ENCODE data around the gene NCOA3. TPM values are rescaled to one million over a fixed set of nuclear protein-coding genes. Genes with fewer than 3 reads are reported as not detected.

Gene NCOA3
- total RNA-seq, 1 experiment from 2014 or later: 23.3 TPM

GRCh38 chr20:47699818-47700217 lies 198.1 kb downstream of the NCOA3 start:
- no peak for DNase-seq
- no peak overlapping the region for H3K23ac ChIP-seq (ENCODE audit: insufficient read length, low read depth, low read length)
- H4K91ac ChIP-seq (ENCODE audit: insufficient read length, low read depth, low read length): no peak overlapping the region
- no peak overlapping the region for H3K4me2 ChIP-seq (ENCODE audit: insufficient read depth, insufficient read length, low read length)
- H3K23me2 ChIP-seq (ENCODE audit: insufficient read length, low read depth, low read length, poor library complexity, severe bottlenecking): no peaks in the 10 kb centered on the region
- no peak overlapping the region for H3K9ac ChIP-seq (ENCODE audit: extremely low read depth, insufficient read length, low read length)
- no CpG with 5 or more reads among the region's 1 CpG for WGBS (ENCODE audit: extremely low coverage, insufficient read length, low lambda C conversion rate)
- H2BK20ac ChIP-seq (ENCODE audit: low read depth, low read length, poor library complexity, severe bottlenecking): no peak overlapping the region
- peak overlapping the region in 1 of 3 experiments; percentile 78; a peak in 2 of 7 replicates for H3K27ac Mint-ChIP-seq
- no peaks in the 10 kb centered on the region for H3K79me1 ChIP-seq (ENCODE audit: insufficient read depth, low read depth, low read length, poor library complexity, severe bottlenecking)
- no peak overlapping the region; the same call in 1 of the 2 replicates for H3K14ac ChIP-seq (ENCODE audit: insufficient read depth, low read length)
- peaks cover 0 to 4% (median 1%) of the 10 kb centered on the region in 3 experiments; a peak in 1 of 7 replicates for H3K36me3 Mint-ChIP-seq (ENCODE audit: insufficient read depth in 1 of 3, low read depth in 3 of 3)
- H3K56ac ChIP-seq (ENCODE audit: insufficient read length, low read depth, low read length): no peak overlapping the region
- no peaks in the 10 kb centered on the region; a peak in 2 of 4 replicates for H3K4me1 Mint-ChIP-seq
- no peak overlapping the region for H4K8ac ChIP-seq (replicated peaks; ENCODE audit: insufficient read length, low read depth, low read length)
- no peak overlapping the region for H3K4me3 Mint-ChIP-seq
- H4K20me1 ChIP-seq (ENCODE audit: control insufficient read depth, insufficient read depth, insufficient read length): no peaks in the 10 kb centered on the region
- no peak overlapping the region for H4K5ac ChIP-seq (ENCODE audit: insufficient read length, low read depth, low read length)
- H3K27me3 ChIP-seq (ENCODE audit: insufficient read depth, low read length): no peaks in the 10 kb centered on the region
- no peak overlapping the region for H3T11ph ChIP-seq (ENCODE audit: low read length)
- no peak for TF ChIP-seq CTCF (conservative IDR thresholded peaks at IDR 0.05)
- H2BK15ac ChIP-seq (ENCODE audit: low read depth, low read length): no peak overlapping the region
- H3K79me2 ChIP-seq (ENCODE audit: insufficient read depth, low read length): no peaks in the 10 kb centered on the region
- no peaks in the 10 kb centered on the region for H3K27me3 Mint-ChIP-seq (ENCODE audit: low read depth)
- H2BK12ac ChIP-seq (ENCODE audit: insufficient read length, low read depth, low read length): no peak overlapping the region
- no peak overlapping the region for H2AK5ac ChIP-seq (ENCODE audit: insufficient read length, low read length)
- H2BK120ac ChIP-seq (ENCODE audit: low read depth, low read length, poor library complexity, severe bottlenecking): no peak overlapping the region
- H3K18ac ChIP-seq (ENCODE audit: insufficient read length, low read depth, low read length): no peak overlapping the region
- no peak overlapping the region for H3K27ac ChIP-seq (ENCODE audit: insufficient read length, low read depth, low read length)
- no peak overlapping the region for H3K4ac ChIP-seq (ENCODE audit: low read depth, low read length)
- no peaks in the 10 kb centered on the region for H3K9me3 Mint-ChIP-seq
- H3K4me1 ChIP-seq (ENCODE audit: insufficient read depth, low read length): no peaks in the 10 kb centered on the region
- no peaks in the 10 kb centered on the region for H3K9me3 ChIP-seq (ENCODE audit: control insufficient read depth, low read depth, low read length)
- H2BK5ac ChIP-seq (ENCODE audit: insufficient read length, low read length): no peak overlapping the region
- H2AFZ ChIP-seq (ENCODE audit: low read length): no peak overlapping the region

All from H9 (cell line).